ENCODE results near the gene FAM89B. TPM values are rescaled to one million over a fixed set of nuclear protein-coding genes. Genes with fewer than 3 reads are reported as not detected.

The FAM89B gene
- total RNA-seq, 1 donor: 55.5 TPM

GRCh38 chr11:65573391-65574079, 1.2 kb downstream of the FAM89B start:
- no peak for DNase-seq (ENCODE audit: low read depth in 2 of 3, low spot score in 2 of 3)

- DNase-seq (ENCODE audit: low read depth in 2 of 3, low spot score in 2 of 3): peak; percentile 82 to 96 (median 94)
Observed at GRCh38 chr11:65574109-65574810, 1.9 kb downstream of the FAM89B start.

- peak in 1 of 3 donors; percentile 45 for DNase-seq (ENCODE audit: low read depth in 2 of 3, low spot score in 2 of 3)
Observed at GRCh38 chr11:65574811-65575567, 2.7 kb downstream of the FAM89B start.

GRCh38 chr11:65575568-65576231, 3.4 kb downstream of the FAM89B start, which contains the start of gene EHBP1L1:
TSS of gene EHBP1L1 (plus strand) at chr11:65576053. CDS start at chr11:65576303, 250 bp downstream.
- peak in 2 of 3 donors; percentile 58 to 62 for DNase-seq (ENCODE audit: low read depth in 2 of 3, low spot score in 2 of 3)

- no peak for DNase-seq (ENCODE audit: low read depth in 2 of 3, low spot score in 2 of 3)
Observed at GRCh38 chr11:65576232-65576866, 4.0 kb downstream of the FAM89B start.

- peak in 2 of 3 donors; percentile 64 to 84 for DNase-seq (ENCODE audit: low read depth in 2 of 3, low spot score in 2 of 3)
Observed at GRCh38 chr11:65576867-65577755, 4.8 kb downstream of the FAM89B start.

- no peak for DNase-seq (ENCODE audit: low read depth in 2 of 3, low spot score in 2 of 3)
Observed at GRCh38 chr11:65577756-65578109, 5.4 kb downstream of the FAM89B start.

GRCh38 chr11:65578134-65578533, 5.8 kb downstream of the FAM89B start:
- no peak for DNase-seq (ENCODE audit: low read depth in 2 of 3, low spot score in 2 of 3)

- DNase-seq (ENCODE audit: low read depth in 2 of 3, low spot score in 2 of 3): no peak
Observed at GRCh38 chr11:65578667-65579066, 6.3 kb downstream of the FAM89B start.

GRCh38 chr11:65579291-65579690, 7.0 kb downstream of the FAM89B start:
- DNase-seq (ENCODE audit: low read depth in 2 of 3, low spot score in 2 of 3): no peak

- DNase-seq (ENCODE audit: low read depth in 2 of 3, low spot score in 2 of 3): no peak
Observed at GRCh38 chr11:65580031-65580692, 7.8 kb downstream of the FAM89B start.

DNA sequence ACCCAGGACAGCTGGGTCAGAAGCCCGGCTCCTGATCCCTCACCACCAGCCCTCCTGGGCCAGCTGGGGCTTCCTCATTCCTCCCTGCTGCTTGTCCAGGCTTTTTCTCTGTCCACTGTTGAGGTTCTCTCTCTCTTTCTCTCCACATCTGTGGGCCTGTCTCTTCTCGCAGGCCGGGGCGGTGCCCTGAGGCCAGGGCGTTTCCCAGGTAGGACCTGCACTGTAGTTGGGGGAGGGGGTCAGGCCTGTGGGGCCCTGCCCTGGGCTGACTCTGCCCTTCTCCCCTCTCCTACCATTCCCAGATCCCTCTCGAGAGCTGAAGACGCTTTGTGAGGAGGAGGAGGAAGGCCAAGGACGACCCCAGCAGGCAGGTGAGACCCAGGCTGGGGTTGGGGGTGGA, 8.4 kb downstream of the FAM89B start:
- DNase-seq (ENCODE audit: low read depth in 2 of 3, low spot score in 2 of 3): no peak

GRCh38 chr11:65581928-65582327, 9.6 kb downstream of the FAM89B start:
- no peak for DNase-seq (ENCODE audit: low read depth in 2 of 3, low spot score in 2 of 3)

- no peak for DNase-seq (ENCODE audit: low read depth in 2 of 3, low spot score in 2 of 3)
Observed at GRCh38 chr11:65583589-65583988, 11.3 kb downstream of the FAM89B start.

DNA sequence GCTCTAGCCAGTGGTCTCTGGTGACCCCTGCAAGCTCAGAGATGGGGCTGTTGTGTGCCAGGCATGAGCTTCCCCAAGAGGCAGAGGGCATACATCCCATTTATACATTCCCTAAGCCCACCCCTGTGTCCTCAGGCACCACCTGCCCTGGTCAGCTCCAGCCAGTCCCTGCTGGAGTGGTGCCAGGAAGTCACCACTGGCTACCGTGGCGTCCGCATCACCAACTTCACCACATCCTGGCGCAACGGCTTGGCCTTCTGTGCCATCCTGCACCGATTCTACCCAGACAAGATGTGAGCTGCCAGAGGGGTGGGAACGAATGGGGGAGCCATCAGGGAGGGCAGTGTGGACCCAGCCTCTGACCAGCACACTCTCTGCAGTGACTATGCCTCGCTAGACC, 11.8 kb downstream of the FAM89B start:
- DNase-seq (ENCODE audit: low read depth in 2 of 3, low spot score in 2 of 3): no peak

- DNase-seq (ENCODE audit: low read depth in 2 of 3, low spot score in 2 of 3): no peak
Observed at GRCh38 chr11:65584723-65585171, 12.4 kb downstream of the FAM89B start.

DNA sequence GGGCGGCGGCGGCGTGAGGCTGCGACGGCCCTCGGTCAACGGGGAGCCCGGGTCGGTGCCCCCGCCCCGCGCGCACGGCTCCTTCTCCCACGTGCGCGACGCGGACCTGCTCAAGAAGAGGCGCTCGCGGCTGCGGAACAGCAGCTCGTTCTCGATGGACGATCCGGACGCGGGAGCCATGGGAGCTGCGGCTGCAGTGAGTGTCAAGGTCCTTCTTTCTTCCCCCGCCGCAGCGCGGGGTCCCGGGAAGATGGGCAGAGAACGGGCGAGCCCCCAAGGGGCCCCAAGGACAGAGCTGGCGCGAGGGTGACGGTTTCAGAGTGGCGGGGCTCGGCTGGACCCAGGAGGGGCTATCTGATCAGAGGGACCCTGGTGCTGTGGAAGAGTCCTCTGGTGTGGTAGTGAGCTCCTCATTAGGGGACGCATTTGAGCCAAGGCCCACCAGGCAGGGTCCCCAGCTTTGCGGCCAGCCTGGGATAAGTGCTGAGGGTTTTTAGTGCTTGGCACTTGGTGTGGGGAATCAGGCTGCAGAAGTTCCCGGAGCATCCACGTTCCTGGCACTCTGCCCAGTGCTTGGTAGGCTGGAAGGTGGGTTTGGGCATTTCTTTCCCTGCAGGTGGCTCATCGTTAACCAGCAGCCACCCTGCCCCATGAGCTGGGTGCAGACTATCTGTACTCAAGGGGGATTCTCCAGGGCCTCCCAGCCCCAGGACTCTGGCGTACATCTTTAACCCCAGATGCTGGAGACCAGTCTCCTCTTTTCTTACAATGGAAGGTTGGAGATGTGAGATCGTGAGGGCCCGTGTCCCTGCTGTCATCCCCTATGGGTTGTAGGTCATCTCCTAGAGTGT, 13.3 kb downstream of the FAM89B start:
- no peak for DNase-seq (ENCODE audit: low read depth in 2 of 3, low spot score in 2 of 3)

GRCh38 chr11:65586247-65586630, 13.9 kb downstream of the FAM89B start:
- DNase-seq (ENCODE audit: low read depth in 2 of 3, low spot score in 2 of 3): no peak
